ENCODE data around the gene SLC7A1. TPM values are rescaled to one million over a fixed set of nuclear protein-coding genes. Genes with fewer than 3 reads are reported as not detected.

The SLC7A1 gene
- total RNA-seq, 2 experiments from 2014 or later, result 62.8 to 68.2 TPM

DNA sequence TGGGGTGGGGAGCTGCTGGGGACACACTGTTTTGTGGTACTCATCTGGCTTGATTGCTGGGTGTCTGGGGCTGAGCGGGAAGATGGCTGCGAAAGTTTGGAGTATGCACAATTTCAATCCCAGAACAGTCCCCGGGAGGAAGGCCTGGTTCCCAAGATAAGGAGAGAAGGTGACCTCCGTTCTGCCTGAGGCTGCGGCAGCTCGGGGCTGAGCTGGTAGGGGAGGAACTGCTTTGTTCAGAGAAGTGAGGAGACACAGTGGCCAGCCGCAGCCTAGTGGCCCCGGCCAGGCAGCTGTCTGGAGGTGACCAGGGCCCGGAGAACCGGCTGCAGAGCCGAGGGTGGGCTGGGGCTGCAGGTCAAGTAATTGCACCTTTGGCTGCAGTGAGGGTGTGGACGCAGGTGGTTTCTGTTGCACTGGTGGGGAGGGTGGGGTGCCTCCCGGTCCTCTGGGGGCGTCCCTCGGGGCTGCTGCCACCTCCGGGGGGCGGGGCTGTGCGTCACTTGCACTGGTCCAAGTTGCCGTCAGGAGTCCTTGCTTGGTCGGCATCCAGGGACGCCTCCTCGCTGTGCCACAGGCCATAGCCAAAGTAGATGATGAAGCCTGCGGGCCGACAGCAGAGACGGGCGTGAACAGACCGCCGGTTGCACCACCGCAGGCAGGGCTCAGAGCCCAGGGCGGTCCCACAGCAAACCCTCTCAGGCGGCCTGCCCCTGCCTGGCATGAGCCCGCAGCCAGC is 81.3 kb downstream of the SLC7A1 start:
- H3K27me3 Mint-ChIP-seq, result no peaks in the 10 kb centered on the region
- no peaks in the 10 kb centered on the region for H3K4me1 Mint-ChIP-seq
- H3K4me3 Mint-ChIP-seq, result no peak overlapping the region

DNA sequence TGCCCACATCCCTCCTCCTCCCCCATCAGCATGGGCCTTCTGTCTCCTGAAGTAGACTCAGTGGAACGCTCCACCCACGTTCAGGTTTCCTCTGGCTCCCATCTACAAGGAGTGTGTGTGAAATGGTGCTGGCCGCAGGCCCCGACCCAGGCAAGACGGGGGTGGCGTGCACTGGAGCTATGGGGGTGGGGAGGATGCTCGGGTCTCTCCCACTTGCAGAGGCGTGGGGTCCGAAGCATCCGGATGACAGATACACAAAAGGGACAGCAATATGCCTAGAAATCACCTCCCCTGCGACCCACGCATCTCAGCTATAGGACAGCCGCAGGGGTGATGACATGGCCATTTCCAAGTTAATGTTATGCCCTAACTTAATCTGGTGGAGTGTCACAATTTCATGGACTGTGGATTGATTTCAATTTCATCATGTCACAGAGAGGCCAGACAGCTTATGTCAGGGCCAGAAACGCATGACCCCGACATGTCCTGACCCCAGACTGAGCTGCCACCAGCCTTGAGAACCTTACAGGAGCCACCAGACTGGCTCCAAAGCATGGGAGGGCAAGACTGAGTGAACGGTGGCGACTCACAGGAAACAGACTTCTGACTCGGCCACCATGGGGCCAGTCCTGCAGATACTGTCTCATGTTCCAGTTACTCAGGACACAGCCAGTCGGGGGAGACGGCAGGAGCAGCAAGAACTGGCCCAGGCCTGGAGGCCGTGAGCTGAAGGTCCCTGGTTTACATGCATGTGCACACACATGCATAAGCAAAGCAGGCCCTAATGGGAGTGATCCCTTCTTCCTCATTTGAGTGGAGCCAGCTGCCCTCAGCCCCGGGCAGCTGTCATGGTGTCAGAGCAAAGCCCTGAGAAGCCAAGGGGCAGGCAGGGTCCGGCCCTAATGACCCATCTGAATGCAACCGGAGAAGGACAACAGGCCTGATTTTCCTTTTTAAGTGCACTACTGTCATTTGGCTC is 82.2 kb downstream of the SLC7A1 start:
- ATAC-seq (ENCODE audit: low read depth) (no peak), DNase-seq (no peak)
- Mint-ChIP-seq H3K27me3 (no peaks in the 10 kb centered on the region), H3K4me3 (no peak overlapping the region), H3K27ac (peak overlapping the region; percentile 21), H3K4me1 (no peaks in the 10 kb centered on the region), H3K36me3 (peaks cover 6% of the 10 kb centered on the region), H3K9me3 (no peaks in the 10 kb centered on the region)
- POLR2A ChIA-PET, result no interaction called here

More for the DNA sequence above, 81.3 kb downstream of the SLC7A1 start:
- H3K36me3 Mint-ChIP-seq, result peaks cover 6% of the 10 kb centered on the region
- DNase-seq (no peak), ATAC-seq (ENCODE audit: low read depth) (no peak)
- POLR2A ChIA-PET, result no interaction called here
- H3K27ac Mint-ChIP-seq, result no peak overlapping the region
- H3K9me3 Mint-ChIP-seq, result no peaks in the 10 kb centered on the region

DNA sequence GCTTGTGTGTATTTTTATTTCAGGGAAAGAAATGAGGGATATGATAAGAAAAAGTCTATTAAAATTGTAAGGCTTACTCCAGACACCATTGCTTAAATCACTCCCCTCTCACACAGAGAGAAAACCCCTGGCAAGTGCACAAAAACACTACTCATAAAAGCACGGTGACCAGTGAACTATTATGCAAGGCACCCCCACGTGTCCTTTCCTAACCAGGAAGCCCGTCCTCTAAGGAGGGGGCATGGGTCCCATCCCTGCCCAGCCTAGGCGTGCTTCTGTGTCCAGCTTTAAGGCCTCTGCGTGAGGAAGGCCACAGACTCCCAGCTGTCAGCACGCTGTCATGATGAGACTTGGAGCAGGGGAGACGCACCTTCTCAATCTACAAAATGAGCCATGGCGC is 83.5 kb downstream of the SLC7A1 start:
- H3K27ac Mint-ChIP-seq, result no peak overlapping the region
- H3K27me3 Mint-ChIP-seq, result no peaks in the 10 kb centered on the region
- no peaks in the 10 kb centered on the region for H3K9me3 Mint-ChIP-seq
- H3K36me3 Mint-ChIP-seq, result peaks cover 3% of the 10 kb centered on the region
- POLR2A ChIA-PET, result no interaction called here
- ATAC-seq (ENCODE audit: low read depth), result no peak
- H3K4me1 Mint-ChIP-seq, result no peaks in the 10 kb centered on the region
- H3K4me3 Mint-ChIP-seq, result no peak overlapping the region
- no peak for DNase-seq

DNA sequence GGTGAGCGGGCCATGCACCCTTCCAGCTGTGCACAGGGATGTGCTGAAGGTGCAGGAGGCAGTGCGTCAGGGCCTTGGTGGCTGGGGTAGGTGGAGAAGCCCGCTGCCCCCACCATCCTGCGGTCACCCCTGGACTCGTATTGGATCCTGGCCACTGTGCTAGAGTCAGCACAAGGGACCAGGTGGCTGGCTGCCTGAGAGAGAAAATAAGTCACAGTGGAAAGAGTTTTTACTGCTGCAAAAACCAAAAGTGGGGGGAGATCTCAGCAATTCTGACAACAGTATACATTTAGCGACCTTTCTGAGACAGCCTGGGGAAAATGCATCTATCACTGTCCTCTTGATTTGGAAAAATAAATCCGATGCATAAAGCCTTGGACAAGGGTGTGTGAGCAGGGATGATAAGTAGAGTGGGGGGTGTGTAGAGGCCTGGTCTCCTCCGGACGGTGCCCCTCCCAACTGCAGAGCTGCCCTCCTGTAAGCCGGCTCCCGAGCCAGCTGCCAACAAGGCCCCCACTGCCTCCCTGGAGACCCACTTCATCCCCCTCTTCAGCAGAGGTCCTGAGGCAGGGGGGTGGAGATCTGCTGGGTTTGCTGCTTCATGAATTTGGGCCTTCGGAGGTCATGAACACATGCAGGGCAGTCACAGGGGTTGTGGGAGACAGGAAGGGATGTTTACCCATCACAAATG is 84.2 kb downstream of the SLC7A1 start:
- Mint-ChIP-seq H3K27me3 (no peaks in the 10 kb centered on the region), H3K36me3 (peaks cover 1% of the 10 kb centered on the region), H3K4me1 (no peaks in the 10 kb centered on the region), H3K4me3 (no peak overlapping the region), H3K27ac (no peak overlapping the region), H3K9me3 (no peaks in the 10 kb centered on the region)
- DNase-seq (no peak), ATAC-seq (ENCODE audit: low read depth) (no peak)
- POLR2A ChIA-PET, result no interaction called here

DNA sequence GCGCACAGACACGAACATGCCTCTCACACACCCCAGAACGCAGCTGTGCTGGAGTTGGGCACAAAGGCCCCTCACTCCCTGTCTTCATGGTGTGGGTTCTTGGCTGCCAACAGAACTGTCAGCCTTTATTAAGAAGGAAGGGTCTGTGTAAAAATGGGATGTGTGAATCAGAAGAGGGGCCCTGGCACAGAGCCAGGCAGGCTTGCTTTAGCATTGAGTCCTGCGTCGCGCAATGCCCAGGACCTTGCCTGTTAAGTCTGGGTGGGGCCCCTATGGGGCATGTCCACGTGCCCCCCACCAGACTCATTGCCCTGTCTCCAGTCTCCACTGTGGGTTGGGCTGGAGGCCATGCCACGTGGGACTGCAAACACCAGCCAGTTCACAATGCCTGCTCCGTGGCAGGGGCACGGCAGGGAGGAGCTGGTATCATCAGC is 84.8 kb downstream of the SLC7A1 start:
- no peak overlapping the region for H3K27ac Mint-ChIP-seq

DNA sequence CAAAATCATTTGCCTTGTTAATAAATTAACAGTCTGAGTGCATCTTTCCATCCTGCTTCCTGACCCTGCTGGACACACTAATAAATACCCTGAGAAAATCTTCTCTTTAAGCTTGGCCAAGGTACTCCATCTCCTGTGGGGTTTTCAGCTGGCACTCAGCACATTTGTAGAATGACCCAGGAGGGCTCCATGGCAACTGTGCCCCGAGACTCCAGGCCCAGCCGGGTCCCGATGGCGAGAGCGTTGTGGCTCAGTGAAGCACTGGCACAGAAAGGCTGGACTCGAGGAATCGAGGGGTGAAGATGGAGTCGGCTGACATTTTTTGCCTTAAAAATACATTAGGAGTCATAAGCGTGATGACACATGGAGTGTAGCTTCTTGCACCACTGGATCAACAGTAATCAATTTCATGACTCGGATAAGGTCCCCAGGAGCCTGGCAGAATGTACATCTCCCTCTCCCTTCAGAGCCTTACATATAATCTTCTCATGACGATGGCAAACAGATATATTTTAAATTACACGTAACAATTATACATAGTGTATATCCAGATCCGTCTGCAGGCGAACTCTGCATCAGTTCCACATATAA is 85.4 kb downstream of the SLC7A1 start:
- ATAC-seq (ENCODE audit: low read depth) (no peak), DNase-seq (no peak)
- no peaks in the 10 kb centered on the region for H3K4me1 Mint-ChIP-seq
- no peak overlapping the region for H3K27ac Mint-ChIP-seq
- H3K9me3 Mint-ChIP-seq, result no peaks in the 10 kb centered on the region
- POLR2A ChIA-PET, result no interaction called here
- no peak overlapping the region for H3K4me3 Mint-ChIP-seq
- no peaks in the 10 kb centered on the region for H3K27me3 Mint-ChIP-seq
- peaks cover 1% of the 10 kb centered on the region for H3K36me3 Mint-ChIP-seq

More for the DNA sequence above, 84.8 kb downstream of the SLC7A1 start:
- Mint-ChIP-seq H3K4me1 (no peaks in the 10 kb centered on the region), H3K9me3 (no peaks in the 10 kb centered on the region), H3K36me3 (peaks cover 1% of the 10 kb centered on the region), H3K4me3 (no peak overlapping the region), H3K27me3 (no peaks in the 10 kb centered on the region)
- no peak for ATAC-seq (ENCODE audit: low read depth)
- no peak for DNase-seq
- POLR2A ChIA-PET, result no interaction called here

DNA sequence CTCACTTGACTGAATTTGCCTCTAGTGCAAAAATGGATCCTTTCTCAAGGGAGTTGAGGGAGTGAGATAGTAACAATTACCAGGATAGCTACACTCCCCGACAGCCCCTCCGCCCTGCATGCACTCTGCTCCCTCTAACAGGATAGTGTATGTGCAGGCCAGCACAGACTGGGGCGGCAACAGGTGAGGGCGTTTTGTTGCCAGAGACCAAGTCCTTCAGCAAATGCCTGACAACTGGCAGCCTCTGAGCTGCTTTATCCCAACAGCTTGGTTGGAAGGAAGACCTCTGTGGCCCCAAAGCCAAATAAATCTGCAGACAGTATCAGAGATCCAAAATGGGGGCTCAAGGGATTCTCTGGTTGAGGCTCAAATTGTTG is 86.6 kb downstream of the SLC7A1 start:
- POLR2A ChIA-PET, result no interaction called here
- H3K27ac Mint-ChIP-seq, result peak overlapping the region; percentile 62
- ATAC-seq (ENCODE audit: low read depth), result no peak

DNA sequence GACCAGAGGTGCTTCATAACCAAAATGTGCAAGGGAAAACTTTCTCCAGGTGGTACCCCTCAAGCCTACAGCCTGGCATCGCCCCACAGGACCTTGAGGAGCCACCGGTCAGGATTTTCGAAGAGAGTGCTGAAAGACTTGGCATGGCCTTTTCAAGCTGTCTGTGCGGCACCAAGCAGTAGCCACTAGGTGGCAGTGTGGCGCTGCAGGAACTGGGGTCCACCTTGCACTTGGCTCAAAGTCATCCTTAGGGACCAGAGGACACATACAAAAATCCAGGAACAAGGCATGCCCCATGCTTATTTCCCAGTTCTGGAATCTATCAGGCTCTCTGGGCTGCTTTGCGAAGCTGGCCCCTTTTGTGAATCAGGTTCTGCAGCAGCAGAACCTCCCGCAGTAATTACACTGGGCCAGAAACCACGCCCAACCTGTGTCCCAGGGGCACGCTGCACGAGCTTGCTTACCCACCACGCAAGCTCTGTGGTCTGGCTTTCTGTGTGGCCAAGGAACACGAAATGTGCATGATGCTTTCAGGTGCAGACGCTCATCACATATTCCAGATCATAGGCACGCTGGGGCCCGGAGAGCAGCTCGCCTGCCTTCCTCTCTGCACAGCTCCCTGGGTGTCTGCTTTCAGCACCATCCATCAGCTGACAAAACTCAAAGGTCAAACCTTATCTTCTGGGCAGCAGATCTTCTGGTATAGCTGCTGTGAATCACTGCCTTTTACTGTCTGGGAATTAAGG is 87.2 kb downstream of the SLC7A1 start:
- Mint-ChIP-seq H3K27me3 (peaks cover 3% of the 10 kb centered on the region), H3K4me1 (no peaks in the 10 kb centered on the region), H3K4me3 (no peak overlapping the region), H3K27ac (no peak overlapping the region), H3K36me3 (peaks cover 1% of the 10 kb centered on the region), H3K9me3 (no peaks in the 10 kb centered on the region)
- ATAC-seq (ENCODE audit: low read depth) (peak; percentile 70), DNase-seq (peak; percentile 78)
- POLR2A ChIA-PET, result no interaction called here

More for the DNA sequence above, 86.6 kb downstream of the SLC7A1 start:
- Mint-ChIP-seq H3K9me3 (no peaks in the 10 kb centered on the region), H3K36me3 (peaks cover 1% of the 10 kb centered on the region), H3K4me1 (no peaks in the 10 kb centered on the region), H3K27me3 (no peaks in the 10 kb centered on the region), H3K4me3 (no peak overlapping the region)
- DNase-seq, result no peak

DNA sequence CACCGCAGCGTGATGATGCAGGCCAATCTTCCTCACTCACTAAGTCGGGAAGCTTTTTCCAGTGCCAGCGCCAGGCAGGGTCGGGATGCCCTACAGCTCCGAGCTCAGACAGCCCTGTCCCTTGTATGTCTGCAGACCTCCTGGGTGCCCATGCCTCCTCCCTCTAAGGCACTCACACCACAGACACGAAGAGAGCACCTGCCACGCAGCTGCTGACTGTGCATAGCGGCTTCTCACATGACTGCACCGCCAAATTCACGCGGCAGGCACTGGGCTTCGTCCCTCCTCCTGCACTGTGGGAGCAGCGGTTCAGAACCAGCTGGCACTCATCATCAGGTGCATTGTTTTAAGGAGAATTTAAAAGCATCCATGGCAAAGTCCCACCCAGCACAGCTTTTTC is 88.1 kb downstream of the SLC7A1 start:
- H3K27ac Mint-ChIP-seq, result no peak overlapping the region

DNA sequence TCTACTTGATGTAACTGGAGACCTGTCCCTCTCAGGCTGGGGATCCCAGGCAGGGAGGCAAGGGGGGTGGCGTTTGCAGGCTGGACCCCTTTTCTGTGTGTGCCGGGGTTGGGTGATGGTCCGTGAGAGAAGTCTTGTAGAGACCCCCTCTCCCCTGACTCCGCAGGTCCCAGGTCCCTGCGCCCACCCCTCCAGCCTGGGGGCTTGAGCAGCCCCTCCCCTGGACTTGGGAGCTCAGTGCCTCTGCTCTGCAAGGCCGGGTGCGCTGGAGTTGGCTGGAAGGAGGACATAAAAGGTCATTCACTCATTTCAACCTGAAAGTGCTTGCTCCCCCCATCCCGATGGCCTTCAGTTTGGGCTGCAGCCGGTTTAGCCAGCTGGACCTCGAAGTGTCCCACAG is 89.5 kb downstream of the SLC7A1 start:
- no peak for ATAC-seq (ENCODE audit: low read depth)
- Mint-ChIP-seq H3K36me3 (no peaks in the 10 kb centered on the region), H3K4me1 (peaks cover 5% of the 10 kb centered on the region), H3K27ac (no peak overlapping the region), H3K4me3 (no peak overlapping the region), H3K27me3 (peaks cover 14% of the 10 kb centered on the region), H3K9me3 (no peaks in the 10 kb centered on the region)
- no peak for DNase-seq
- POLR2A ChIA-PET, result no interaction called here

More for the DNA sequence above, 88.1 kb downstream of the SLC7A1 start:
- DNase-seq (no peak), ATAC-seq (ENCODE audit: low read depth) (no peak)
- peaks cover 1% of the 10 kb centered on the region for H3K36me3 Mint-ChIP-seq
- H3K4me1 Mint-ChIP-seq, result peaks cover 5% of the 10 kb centered on the region
- POLR2A ChIA-PET, result no interaction called here
- H3K27me3 Mint-ChIP-seq, result peaks cover 6% of the 10 kb centered on the region
- H3K9me3 Mint-ChIP-seq, result no peaks in the 10 kb centered on the region
- no peak overlapping the region for H3K4me3 Mint-ChIP-seq

DNA sequence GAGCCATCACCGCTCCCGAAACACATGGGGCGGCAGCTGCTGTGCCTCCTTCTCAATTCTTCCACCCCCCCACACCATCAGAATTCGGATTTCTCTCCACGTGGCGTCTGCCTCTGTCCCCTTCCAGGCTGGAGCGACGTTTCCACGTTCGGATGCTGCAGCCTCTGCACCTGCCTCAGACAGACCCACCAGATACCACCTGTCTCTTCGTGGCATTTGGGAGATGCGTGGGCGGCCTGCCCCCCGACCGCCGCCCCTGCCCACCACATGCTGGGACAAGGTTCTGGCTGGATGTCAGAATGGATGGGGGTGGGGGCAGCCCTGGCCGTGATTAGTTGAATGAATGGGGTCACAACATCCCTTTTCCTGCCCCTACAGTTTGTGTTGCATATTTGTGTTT is 90.0 kb downstream of the SLC7A1 start:
- Mint-ChIP-seq H3K4me1 (peaks cover 5% of the 10 kb centered on the region), H3K9me3 (no peaks in the 10 kb centered on the region), H3K36me3 (no peaks in the 10 kb centered on the region), H3K27me3 (peaks cover 14% of the 10 kb centered on the region), H3K27ac (no peak overlapping the region), H3K4me3 (no peak overlapping the region)
- no peak for ATAC-seq (ENCODE audit: low read depth)
- POLR2A ChIA-PET, result no interaction called here
- DNase-seq, result no peak

DNA sequence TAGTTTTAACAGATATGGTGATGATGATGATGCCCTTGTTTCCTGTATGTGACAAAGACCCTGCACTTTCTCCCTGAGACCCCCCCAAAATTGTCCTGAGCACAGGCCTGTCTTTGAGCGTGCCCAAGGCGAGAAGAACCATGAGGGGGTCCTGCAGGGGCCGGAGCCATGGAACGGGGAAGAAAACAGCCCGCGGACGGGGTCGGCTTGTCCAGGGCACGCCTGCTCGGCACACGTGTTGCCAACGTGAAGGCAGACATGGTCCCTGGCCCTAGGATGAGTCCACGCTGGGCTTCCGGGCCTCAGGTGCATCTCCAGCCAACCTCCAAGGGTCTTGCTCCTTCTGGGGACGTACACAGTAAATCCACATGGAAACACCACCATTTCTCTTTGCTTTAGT is 90.8 kb downstream of the SLC7A1 start:
- H3K36me3 Mint-ChIP-seq, result no peaks in the 10 kb centered on the region
- H3K4me1 Mint-ChIP-seq, result peaks cover 5% of the 10 kb centered on the region
- ATAC-seq (ENCODE audit: low read depth) (no peak), DNase-seq (no peak)
- no peak overlapping the region for H3K27ac Mint-ChIP-seq
- peaks cover 14% of the 10 kb centered on the region for H3K27me3 Mint-ChIP-seq
- POLR2A ChIA-PET, result no interaction called here
- H3K9me3 Mint-ChIP-seq, result no peaks in the 10 kb centered on the region
- no peak overlapping the region for H3K4me3 Mint-ChIP-seq

Data from activated naive CD8-positive, alpha-beta T cell treated with anti-CD3 and anti-CD28 coated beads, Interleukin-2, amount 10 ng/mL, durations not matched to agents 7 days and 5 days (primary cell).